ENCODE results near the gene MORN5.

- TF ChIP-seq HMGXB4 (CRISPR knock-in tag; IDR thresholded peaks at IDR 0.05; ENCODE audit: borderline replicate concordance) (no peak), CTCF (IDR thresholded peaks at IDR 0.05) (no peak), MYC (IDR thresholded peaks at IDR 0.05; ENCODE audit: borderline replicate concordance, low read length) (no peak), CEBPB (IDR thresholded peaks at IDR 0.05) (no peak), RCOR1 (IDR thresholded peaks at IDR 0.05; ENCODE audit: low read depth, low read length) (no peak), POLR2AphosphoS2 (conservative IDR thresholded peaks at IDR 0.05; ENCODE audit: low read length) (no peak)
Measured at GRCh38 chr9:122213102-122213588, 53.4 kb downstream of the MORN5 start.
